ENCODE measurements around the gene AHR. TPM values are rescaled to one million over a fixed set of nuclear protein-coding genes. Genes with fewer than 3 reads are reported as not detected.
"Not testable (repeated sequence)": the region's sequence is repeated elsewhere in the genome, so short reads cannot be mapped to it uniquely, and the experiment has no call there.

The AHR gene
- polyA plus RNA-seq, 3 donors = 30.8 to 43.3 (median 42.7) TPM

DNA sequence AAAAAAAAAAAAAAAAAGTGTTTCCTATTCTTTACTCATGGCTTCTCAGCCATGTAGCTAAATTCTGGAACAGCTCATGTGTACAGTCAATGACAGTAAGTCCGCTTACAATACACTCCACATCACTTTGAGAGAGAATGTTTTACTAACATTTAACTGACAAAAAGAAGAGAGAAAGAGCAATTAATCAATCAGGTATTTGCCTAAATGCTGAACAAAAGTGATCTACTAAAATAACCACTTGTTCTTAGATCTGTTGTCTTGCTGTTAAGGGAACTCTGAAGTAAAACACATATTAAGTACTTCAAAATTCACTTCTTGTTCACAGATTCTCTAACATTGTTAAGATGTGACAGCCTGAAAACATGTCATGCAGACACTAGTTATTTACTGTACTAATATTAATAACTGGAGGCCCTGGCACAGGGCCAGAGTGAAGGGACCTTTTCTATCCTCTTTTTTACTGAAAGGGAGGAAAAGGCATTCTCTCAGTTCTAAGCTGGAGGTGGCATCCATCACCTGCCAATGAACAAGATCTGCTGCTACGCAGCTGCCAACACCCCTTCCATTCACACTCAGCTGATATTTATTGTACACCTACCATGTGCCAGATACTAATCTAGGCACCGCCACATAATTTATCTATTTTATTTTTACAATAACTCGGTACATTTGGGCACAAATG lies 72.6 kb downstream of the AHR start:
- DNase-seq (ENCODE audit: low read depth in 3 of 3, low spot score in 2 of 3) = no peak

DNA sequence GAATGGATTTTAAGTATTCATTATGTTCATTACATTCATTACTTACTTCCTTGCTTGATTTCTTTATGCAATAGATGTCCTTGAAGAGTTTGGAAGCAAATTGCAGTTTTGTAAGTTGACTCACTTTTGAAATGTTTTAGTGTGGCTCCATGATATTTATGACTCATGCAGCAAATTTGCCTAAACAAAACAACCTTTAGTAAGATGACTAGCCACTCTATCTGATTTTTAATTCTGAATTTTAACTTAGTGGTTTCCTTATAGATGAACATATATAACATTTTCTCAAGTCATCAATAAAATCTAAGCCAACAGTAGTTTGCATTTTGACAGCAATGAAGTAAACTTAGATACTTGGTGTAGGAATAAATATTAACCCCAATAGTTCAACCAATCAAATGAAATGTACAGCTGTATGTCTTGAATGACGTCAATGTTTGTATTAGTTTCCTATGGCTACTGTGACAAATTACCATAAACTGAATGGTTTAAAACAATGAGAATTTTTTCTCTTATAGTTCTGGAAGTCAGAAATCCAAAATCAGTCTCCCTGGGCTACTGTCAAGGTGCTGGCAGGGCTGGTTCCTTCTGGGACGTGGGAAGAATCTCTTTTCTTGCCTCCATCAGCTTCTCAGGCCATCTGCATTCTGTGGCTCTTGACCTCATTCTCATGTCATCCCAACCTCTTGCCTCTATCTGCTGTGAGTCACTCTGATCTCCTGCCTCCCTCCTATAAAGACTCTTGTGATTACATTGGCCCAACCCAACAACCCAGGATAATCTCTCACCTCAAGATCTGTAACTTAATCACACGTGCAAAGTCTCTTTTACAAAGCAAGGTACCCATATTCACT lies 73.4 kb downstream of the AHR start:
- DNase-seq (ENCODE audit: low read depth in 3 of 3, low spot score in 2 of 3) = no peak

DNA sequence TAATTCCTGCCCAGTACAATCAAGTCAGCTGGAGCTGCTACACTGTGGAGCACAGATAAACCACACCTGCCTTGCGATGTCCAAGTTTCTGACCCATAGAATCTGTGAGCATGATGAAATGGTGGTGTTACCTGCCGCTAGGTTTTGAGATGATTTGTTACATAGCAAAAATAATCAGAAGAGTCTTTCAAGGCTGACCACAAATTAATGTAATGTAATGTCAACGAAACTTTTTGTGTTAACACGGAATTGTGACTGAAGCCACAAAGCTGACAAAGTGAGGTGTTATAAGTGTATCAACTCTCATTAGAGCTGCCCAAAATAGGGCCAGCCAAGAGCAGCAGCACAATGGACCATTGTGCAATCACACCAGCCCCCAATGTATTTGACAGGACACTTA lies 75.7 kb downstream of the AHR start:
- no peak for DNase-seq (ENCODE audit: low read depth in 3 of 3, low spot score in 2 of 3)

DNA sequence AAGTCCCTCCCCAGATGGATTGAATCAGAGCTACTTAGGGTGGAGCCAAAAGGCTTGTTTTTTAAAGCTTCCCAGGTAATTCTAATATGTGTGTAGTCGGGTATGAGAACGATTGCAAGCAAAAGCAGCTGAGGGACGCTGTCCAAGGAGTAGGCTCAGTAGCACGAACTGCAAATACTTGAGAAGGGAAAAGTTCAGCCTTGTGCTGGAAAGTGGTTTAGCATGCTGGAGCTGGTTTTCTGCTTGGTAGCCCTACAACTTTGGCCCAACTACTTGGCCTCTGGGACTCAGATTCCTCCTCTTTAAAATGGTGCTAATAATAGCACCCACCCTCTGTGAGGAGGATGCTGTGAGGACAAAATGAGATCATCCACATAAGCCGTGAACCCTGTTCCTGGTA lies 76.2 kb downstream of the AHR start:
- DNase-seq (ENCODE audit: low read depth in 3 of 3, low spot score in 2 of 3) = no peak

DNA sequence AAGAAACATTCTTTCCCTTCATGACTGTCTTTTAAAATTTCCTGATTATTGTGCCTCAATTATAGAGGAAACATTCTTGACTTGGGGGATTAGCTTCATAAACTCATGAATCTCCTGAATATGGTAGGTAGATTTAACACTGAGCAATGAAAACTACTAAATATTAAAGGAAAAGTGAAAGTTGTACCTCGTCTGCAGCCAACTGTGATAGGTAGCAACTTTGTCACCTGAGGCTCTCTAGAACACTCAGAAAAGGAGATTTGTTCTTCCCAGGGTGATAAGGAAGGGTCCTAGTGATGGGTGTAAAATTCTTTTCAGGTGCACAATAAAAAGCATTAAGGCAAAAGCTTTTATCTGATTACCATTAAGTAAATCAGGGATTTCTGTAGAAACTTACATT lies 78.1 kb downstream of the AHR start:
- DNase-seq (ENCODE audit: low read depth in 3 of 3, low spot score in 2 of 3) = no peak

DNA sequence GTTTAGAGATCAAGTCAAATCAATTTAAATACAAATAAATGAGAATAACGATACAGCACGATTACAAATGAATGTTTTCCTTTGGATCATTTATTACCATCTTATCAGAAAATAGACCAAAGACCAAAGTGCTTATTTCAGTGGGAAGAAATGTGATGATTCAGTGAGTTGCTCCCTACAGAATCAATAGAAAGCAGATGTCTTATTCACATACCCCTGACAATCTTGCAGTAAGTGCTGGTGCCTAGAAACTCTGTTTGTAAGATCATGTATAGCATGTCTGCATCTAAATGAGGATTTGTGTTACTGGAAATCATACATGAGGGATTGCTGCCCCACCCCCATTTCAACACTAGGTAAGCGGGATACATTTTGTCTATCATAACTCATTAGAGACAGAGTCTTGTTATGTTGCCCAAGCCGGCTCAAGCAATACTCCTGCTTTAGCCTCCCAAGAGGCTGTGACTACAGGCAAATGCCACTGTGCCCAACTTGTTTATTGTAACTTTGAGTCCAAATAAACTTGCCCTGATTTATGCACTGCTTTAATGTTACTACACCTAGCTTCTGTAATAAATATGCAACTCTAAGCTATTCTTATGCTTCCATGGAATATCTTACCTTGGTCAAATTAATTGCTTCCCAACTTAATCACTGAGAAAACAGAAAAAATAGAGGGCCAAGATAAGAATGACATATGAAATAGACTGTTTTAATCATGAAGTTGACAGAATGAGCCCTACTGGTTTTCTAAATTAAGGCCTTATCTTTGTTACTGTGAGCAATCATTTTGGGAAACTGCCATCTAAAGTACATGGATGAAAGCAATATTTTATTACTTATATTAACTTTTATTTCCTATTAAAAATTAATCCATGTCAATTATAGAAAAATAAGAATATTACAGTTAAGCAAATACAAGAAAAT lies 82.5 kb downstream of the AHR start:
- no peak for DNase-seq (ENCODE audit: low read depth in 3 of 3, low spot score in 2 of 3)

DNA sequence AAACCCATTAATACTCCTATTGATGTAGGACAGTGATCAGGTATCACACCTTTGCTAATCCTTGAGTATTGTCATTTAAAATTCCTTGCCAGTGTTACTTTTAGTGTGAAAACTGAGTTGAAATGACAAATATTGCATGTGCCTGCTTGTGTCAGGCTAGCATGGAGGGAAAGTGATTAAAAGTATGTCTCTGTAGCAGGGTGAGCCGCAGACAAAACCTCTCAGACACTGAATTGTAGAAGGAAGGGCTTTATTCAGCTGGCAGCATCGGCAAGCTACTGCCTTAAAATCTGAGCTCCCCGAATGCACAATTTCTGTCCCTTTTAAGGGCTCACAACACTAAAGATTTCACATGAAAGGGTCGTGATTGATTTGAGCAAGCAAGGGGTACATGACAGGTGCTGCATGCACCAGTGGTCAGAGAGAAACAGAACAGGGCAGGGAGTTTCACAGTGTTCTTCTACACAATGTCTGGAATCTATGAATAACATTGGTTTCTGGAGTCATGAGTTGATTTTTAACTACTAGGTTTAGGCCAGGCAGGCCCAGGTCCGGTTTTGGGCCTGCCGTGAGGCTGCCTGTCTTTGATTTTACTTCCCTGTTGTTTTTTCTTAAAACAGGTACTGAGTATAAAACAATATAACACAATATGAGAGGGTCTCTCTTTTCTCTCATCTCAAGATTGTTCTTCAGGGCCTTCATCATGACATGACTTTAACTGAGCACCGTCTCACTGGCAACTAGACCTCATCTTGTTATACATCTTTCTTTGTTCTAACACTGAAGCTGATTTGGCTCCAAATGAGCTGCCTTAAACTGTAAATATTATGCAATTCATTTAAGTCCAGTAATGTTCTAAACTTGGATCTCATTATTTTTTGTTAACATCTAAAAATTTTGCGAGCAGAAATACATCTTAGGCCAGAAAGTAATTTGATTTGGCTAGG lies 84.2 kb downstream of the AHR start:
- not testable (repeated sequence) for DNase-seq (ENCODE audit: low read depth in 3 of 3, low spot score in 2 of 3)

DNA sequence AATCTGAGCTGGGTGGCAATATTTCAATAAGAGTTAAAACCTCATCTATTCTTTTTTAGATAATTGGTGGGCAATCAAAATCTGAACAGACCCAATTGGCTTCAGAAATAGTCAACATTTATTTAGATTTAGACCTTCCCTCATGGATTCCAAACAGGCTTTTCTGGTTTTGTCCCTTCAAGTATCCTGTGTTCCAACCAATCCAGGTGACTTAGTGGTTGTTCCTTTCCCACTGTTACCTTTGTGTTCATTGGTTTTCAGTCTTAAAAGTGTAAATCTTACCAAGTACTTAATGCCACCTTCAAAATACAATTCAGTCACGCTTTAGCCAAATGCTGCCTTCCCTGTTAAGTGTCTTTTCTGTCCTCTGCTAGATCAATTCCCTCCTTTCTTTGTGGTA lies 85.9 kb downstream of the AHR start:
- DNase-seq (ENCODE audit: low read depth in 3 of 3, low spot score in 2 of 3) = no peak

DNA sequence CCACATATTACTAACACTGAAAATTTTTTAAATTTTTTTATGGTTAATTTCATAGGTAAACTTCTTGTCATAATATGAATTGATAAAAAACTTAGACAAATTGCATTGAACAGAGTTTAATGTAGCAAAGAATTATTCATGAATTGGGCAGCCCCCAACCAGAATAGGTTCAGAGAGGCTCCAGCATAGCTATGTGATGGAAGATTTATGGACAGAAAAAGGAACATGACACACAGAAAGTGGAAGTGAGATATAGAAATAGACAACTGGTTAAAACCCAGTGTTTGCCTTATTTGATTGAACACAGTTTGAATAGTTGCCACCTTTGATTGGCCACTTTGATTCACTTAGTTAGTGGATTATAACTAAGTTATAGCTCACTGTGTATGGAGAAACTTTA lies 87.2 kb downstream of the AHR start:
- no peak for DNase-seq (ENCODE audit: low read depth in 3 of 3, low spot score in 2 of 3)

DNA sequence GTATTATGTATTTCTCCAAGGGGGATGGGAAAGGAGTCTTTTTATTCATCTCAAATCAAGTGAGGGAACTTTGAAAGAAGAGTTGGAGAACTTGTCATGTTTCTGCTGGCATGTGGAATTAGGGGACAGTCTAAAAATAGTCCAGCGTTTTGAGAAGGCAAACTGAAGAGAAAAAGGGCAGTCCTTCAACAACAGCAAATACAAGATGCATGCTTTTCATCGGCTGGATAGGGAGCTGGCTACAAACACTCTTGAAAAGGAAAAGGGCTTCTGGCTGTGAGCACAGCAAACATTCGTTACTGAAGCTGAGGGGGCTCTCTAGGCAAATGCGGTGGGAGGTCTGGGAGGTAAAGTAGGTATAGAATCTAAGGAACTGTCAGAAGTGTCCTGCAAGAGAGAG lies 91.9 kb downstream of the AHR start:
- no peak for DNase-seq (ENCODE audit: low read depth in 3 of 3, low spot score in 2 of 3)

DNA sequence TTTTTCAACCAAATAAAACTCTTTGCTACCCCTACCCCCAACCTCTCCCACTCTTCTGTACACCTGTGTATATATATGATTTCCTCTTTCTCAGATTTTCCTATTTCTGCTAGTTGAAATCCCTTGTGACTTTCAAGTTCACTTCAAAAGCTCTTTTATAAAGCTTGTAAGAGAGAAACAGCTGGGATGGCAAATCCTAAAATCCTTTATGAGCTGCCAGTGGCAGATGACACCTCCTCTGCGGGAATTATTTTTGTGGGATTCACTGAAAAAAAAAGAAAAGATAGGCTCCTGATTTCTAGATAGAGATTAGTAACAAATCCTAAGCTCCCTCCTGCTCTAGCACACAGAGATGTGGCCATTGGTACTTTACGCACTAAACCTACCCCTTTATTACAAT lies 92.9 kb downstream of the AHR start:
- no peak for DNase-seq (ENCODE audit: low read depth in 3 of 3, low spot score in 2 of 3)

DNA sequence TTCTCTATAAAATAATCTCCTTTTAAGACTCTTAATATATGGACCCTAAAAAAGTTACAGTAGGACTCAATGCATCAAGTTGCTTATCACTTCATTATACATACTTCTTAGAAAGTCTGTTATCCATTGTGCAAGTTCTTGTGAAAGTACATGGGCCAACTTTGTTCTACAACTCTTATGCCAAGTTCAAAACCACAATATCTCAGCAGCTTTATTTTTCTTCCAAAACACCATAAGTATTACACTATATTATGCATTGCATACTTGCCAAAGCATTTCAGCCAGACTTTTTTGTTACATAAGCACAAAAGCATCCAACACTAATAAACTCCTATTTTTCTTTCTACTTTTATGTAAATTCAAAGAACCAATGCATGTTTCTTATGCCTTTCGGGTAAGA lies 94.4 kb downstream of the AHR start:
- no peak for DNase-seq (ENCODE audit: low read depth in 3 of 3, low spot score in 2 of 3)

DNA sequence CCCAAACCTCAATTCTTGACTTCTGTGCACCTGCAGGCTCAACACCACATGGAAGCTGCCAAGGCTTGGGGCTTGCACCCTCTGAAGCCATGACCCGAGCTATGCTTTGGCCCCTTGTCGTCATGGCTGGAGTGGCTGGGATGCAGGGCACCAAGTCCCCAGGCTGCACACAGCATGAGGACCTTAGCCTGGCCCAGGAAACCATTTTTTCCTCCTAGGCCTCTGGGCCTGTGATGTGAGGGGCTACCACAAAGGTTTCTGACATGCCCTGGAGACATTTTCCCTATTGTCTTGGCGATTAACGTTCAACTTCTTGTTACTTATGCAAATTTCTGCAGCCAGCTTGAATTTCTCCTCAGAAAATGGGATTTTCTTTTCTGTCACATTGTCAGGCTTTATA lies 96.1 kb downstream of the AHR start:
- not testable (repeated sequence) for DNase-seq (ENCODE audit: low read depth in 3 of 3, low spot score in 2 of 3)

Data from right renal cortex interstitium (tissue), 3 donors.